Measurements from ENCODE around the gene RAP1B. TPM values are rescaled to one million over a fixed set of nuclear protein-coding genes. Genes with fewer than 3 reads are reported as not detected.

Gene RAP1B
- 122 and 159 TPM in 2 replicates for total RNA-seq (2014; rRNA removed; shearing (Covaris generic))

- DNase-seq (ENCODE audit: low spot score) = peak; percentile 82
These were observed at the start of gene RAP1B for GRCh38 chr12:68610370-68611093. Gene RAP1B, plus strand, starts transcription at chr12:68610899. Its CDS starts 37,826 bp downstream, at chr12:68648725.

- no peak for DNase-seq (ENCODE audit: low spot score)
These were observed 48.9 kb upstream of the RAP1B start for GRCh38 chr12:68561830-68562229.

GRCh38 chr12:68564166-68564565 is 46.5 kb upstream of the RAP1B start:
- no peak for DNase-seq (ENCODE audit: low spot score)

GRCh38 chr12:68565391-68565903 is 45.3 kb upstream of the RAP1B start:
- peak; percentile 83 for DNase-seq (ENCODE audit: low spot score)

- DNase-seq (ENCODE audit: low spot score) = no peak
These were observed 41.7 kb upstream of the RAP1B start for GRCh38 chr12:68568922-68569569.

- DNase-seq (ENCODE audit: low spot score) = peak; percentile 19
These were observed 38.0 kb upstream of the RAP1B start for GRCh38 chr12:68572661-68573060.

- DNase-seq (ENCODE audit: low spot score) = no peak
These were observed 37.3 kb upstream of the RAP1B start for GRCh38 chr12:68573406-68573805.

- DNase-seq (ENCODE audit: low spot score) = no peak
These were observed 32.8 kb upstream of the RAP1B start for GRCh38 chr12:68577949-68578348.

GRCh38 chr12:68578765-68579164 is 31.9 kb upstream of the RAP1B start:
- no peak for DNase-seq (ENCODE audit: low spot score)

GRCh38 chr12:68579254-68579653 is 31.4 kb upstream of the RAP1B start:
- no peak for DNase-seq (ENCODE audit: low spot score)

GRCh38 chr12:68580911-68581310 is 29.8 kb upstream of the RAP1B start:
- no peak for DNase-seq (ENCODE audit: low spot score)

- no peak for DNase-seq (ENCODE audit: low spot score)
These were observed 28.8 kb upstream of the RAP1B start for GRCh38 chr12:68581926-68582325.

- DNase-seq (ENCODE audit: low spot score) = no peak
These were observed 24.7 kb upstream of the RAP1B start for GRCh38 chr12:68585966-68586365.

GRCh38 chr12:68587448-68587873 is 23.2 kb upstream of the RAP1B start:
- DNase-seq (ENCODE audit: low spot score) = peak; percentile 15

GRCh38 chr12:68589194-68589593 is 21.5 kb upstream of the RAP1B start:
- no peak for DNase-seq (ENCODE audit: low spot score)

- no peak for DNase-seq (ENCODE audit: low spot score)
These were observed 18.8 kb upstream of the RAP1B start for GRCh38 chr12:68591734-68592418.

- no peak for DNase-seq (ENCODE audit: low spot score)
These were observed 15.5 kb upstream of the RAP1B start for GRCh38 chr12:68595241-68595640.

GRCh38 chr12:68601767-68602166 is 8.9 kb upstream of the RAP1B start:
- DNase-seq (ENCODE audit: low spot score) = no peak

- no peak for DNase-seq (ENCODE audit: low spot score)
These were observed 8.0 kb upstream of the RAP1B start for GRCh38 chr12:68602720-68603119.

- DNase-seq (ENCODE audit: low spot score) = no peak
These were observed 2.5 kb upstream of the RAP1B start for GRCh38 chr12:68608191-68608590.

- DNase-seq (ENCODE audit: low spot score) = peak; percentile 18
These were observed 715 bp upstream of the RAP1B start for GRCh38 chr12:68609998-68610369.

- DNase-seq (ENCODE audit: low spot score) = peak; percentile 20
These were observed 551 bp downstream of the RAP1B start for GRCh38 chr12:68611094-68611805.

Measured in H4 (cell line).